Nephron (organoid): ENCODE measurements around the gene POLD3.

Experiments used
- H3K27ac Mint-ChIP-seq, 3 experiments: 2 replicates each; pipeline ENCODE4 v1.8.0; 2020; ENCODE audit warnings: mixed read lengths in 3 of 3, mild to moderate bottlenecking in 2 of 3, moderate library complexity in 1 of 3
- H3K27me3 Mint-ChIP-seq: 2 replicates; pipeline ENCODE4 v1.8.0; 2021; ENCODE audit warnings: low read depth, mild to moderate bottlenecking, moderate library complexity, mixed read lengths
- H3K36me3 Mint-ChIP-seq: 2 replicates; pipeline ENCODE4 v1.8.0; 2020; ENCODE audit warnings: low read depth, mixed read lengths
- H3K4me1 Mint-ChIP-seq: 2 replicates; pipeline ENCODE4 v1.8.0; 2020; ENCODE audit warnings: mixed read lengths
- H3K4me3 Mint-ChIP-seq, 3 experiments: 2 replicates each; pipeline ENCODE4 v1.8.0; 2020; ENCODE audit warnings: mild to moderate bottlenecking in 3 of 3, mixed read lengths in 3 of 3, moderate library complexity in 2 of 3
- H3K9me3 Mint-ChIP-seq: 2 replicates; pipeline ENCODE4 v1.8.0; 2020; ENCODE audit warnings: mixed read lengths
- CTCF ChIP-seq, 3 experiments: fragments of 200-600 bp; sonication (generic); IDR thresholded peaks; one replicate each; pipeline ENCODE4 v1.5.0; 2021; ENCODE audit warnings: antibody characterized with exemption in 3 of 3; ENCODE audit not compliant: unreplicated experiment in 3 of 3

POLD3 gene

GRCh38 chr11:74570266-74571061, 21.9 kb upstream of the POLD3 start:
- H3K27me3 Mint-ChIP-seq = peaks cover 3% of the 10 kb centered on the region
- H3K4me1 Mint-ChIP-seq = peaks cover 3% of the 10 kb centered on the region
- H3K36me3 Mint-ChIP-seq = no peaks in the 10 kb centered on the region
- TF ChIP-seq CTCF (IDR thresholded peaks at IDR 0.05; ENCODE audit: unreplicated experiment in 3 of 3) = peak; percentile 75 to 81 (median 77)
- H3K9me3 Mint-ChIP-seq = no peaks in the 10 kb centered on the region
- no peak overlapping the region for H3K4me3 Mint-ChIP-seq
- H3K27ac Mint-ChIP-seq = peak overlapping the region; percentile 77 to 89 (median 81)

- TF ChIP-seq CTCF (IDR thresholded peaks at IDR 0.05; ENCODE audit: unreplicated experiment in 3 of 3) = no peak
- Mint-ChIP-seq H3K36me3 (no peaks in the 10 kb centered on the region), H3K9me3 (no peaks in the 10 kb centered on the region), H3K27me3 (peaks cover 3% of the 10 kb centered on the region), H3K4me1 (peaks cover 3% of the 10 kb centered on the region), H3K27ac (peak overlapping the region; percentile 77 to 89 (median 81)), H3K4me3 (no peak overlapping the region)
Observed at GRCh38 chr11:74571062-74571399, 21.4 kb upstream of the POLD3 start.

- no peaks in the 10 kb centered on the region for H3K36me3 Mint-ChIP-seq
- H3K27ac Mint-ChIP-seq = no peak overlapping the region
- no peak overlapping the region for H3K4me3 Mint-ChIP-seq
- TF ChIP-seq CTCF (IDR thresholded peaks at IDR 0.05; ENCODE audit: unreplicated experiment in 3 of 3) = no peak
- H3K4me1 Mint-ChIP-seq = peaks cover 3% of the 10 kb centered on the region
- peaks cover 3% of the 10 kb centered on the region for H3K27me3 Mint-ChIP-seq
- no peaks in the 10 kb centered on the region for H3K9me3 Mint-ChIP-seq
Observed at GRCh38 chr11:74572349-74572748, 20.0 kb upstream of the POLD3 start.

GRCh38 chr11:74574563-74574962, 17.8 kb upstream of the POLD3 start:
- H3K4me1 Mint-ChIP-seq = peaks cover 13% of the 10 kb centered on the region
- no peaks in the 10 kb centered on the region for H3K9me3 Mint-ChIP-seq
- H3K36me3 Mint-ChIP-seq = no peaks in the 10 kb centered on the region
- H3K27ac Mint-ChIP-seq = no peak overlapping the region
- H3K4me3 Mint-ChIP-seq = no peak overlapping the region
- no peak for TF ChIP-seq CTCF (IDR thresholded peaks at IDR 0.05; ENCODE audit: unreplicated experiment in 3 of 3)
- H3K27me3 Mint-ChIP-seq = peaks cover 8% of the 10 kb centered on the region

- no peak overlapping the region for H3K27ac Mint-ChIP-seq
- peaks cover 8% of the 10 kb centered on the region for H3K27me3 Mint-ChIP-seq
- H3K9me3 Mint-ChIP-seq = no peaks in the 10 kb centered on the region
- H3K4me3 Mint-ChIP-seq = no peak overlapping the region
- no peak for TF ChIP-seq CTCF (IDR thresholded peaks at IDR 0.05; ENCODE audit: unreplicated experiment in 3 of 3)
- H3K36me3 Mint-ChIP-seq = no peaks in the 10 kb centered on the region
- H3K4me1 Mint-ChIP-seq = peaks cover 9% of the 10 kb centered on the region
Observed at GRCh38 chr11:74575999-74576398, 16.4 kb upstream of the POLD3 start.

- peaks cover 9% of the 10 kb centered on the region for H3K4me1 Mint-ChIP-seq
- H3K4me3 Mint-ChIP-seq = no peak overlapping the region
- H3K9me3 Mint-ChIP-seq = no peaks in the 10 kb centered on the region
- H3K27ac Mint-ChIP-seq = no peak overlapping the region
- no peak for TF ChIP-seq CTCF (IDR thresholded peaks at IDR 0.05; ENCODE audit: unreplicated experiment in 3 of 3)
- H3K27me3 Mint-ChIP-seq = peaks cover 8% of the 10 kb centered on the region
- H3K36me3 Mint-ChIP-seq = no peaks in the 10 kb centered on the region
Observed at GRCh38 chr11:74577181-74577580, 15.2 kb upstream of the POLD3 start.
